ENCODE results near the gene CEP128.

The CEP128 gene

GRCh38 chr14:80867798-80868197, 73.7 kb downstream of the CEP128 start:
- H3K4me3 ChIP-seq (ENCODE audit: low read length): no peak overlapping the region
- H3K9ac ChIP-seq (ENCODE audit: low read length): no peak overlapping the region
- H3K9me3 ChIP-seq (ENCODE audit: control insufficient read depth, low read depth, low read length): no peaks in the 10 kb centered on the region
- no peaks in the 10 kb centered on the region for H3K27me3 ChIP-seq (ENCODE audit: control insufficient read depth, insufficient read depth, low read length)
- no peaks in the 10 kb centered on the region for H3K4me1 ChIP-seq (ENCODE audit: control insufficient read depth, low read depth, low read length)
- no peaks in the 10 kb centered on the region for H3K36me3 ChIP-seq (ENCODE audit: control insufficient read depth, low read depth, low read length)
- no peak overlapping the region for H3K27ac ChIP-seq (ENCODE audit: low read length)

GRCh38 chr14:80867091-80867490, 74.4 kb downstream of the CEP128 start:
- no peaks in the 10 kb centered on the region for H3K27me3 ChIP-seq (ENCODE audit: control insufficient read depth, insufficient read depth, low read length)

DNA sequence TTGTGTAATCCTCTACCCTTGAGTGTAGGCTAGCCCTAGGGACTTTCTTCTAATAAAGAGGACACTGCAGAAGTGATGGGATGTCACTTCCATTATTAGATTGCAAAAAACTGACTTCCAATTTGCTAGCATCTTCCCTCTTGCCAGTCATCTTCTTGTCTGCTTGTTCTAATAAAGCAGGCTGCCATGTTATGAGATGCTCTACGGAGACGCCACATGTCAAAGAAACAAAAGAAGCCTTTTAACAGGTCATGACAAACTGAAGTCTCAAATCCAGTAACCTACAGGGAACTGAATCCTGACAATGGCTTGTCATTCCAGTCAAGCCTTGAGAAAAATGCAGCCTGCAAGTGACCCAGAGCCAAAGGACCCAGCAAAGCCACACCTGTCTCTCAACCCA, 76.0 kb downstream of the CEP128 start:
- no peak overlapping the region for H3K27ac ChIP-seq (ENCODE audit: low read length)

More at GRCh38 chr14:80867091-80867490, 74.4 kb downstream of the CEP128 start:
- H3K4me3 ChIP-seq (ENCODE audit: low read length): no peak overlapping the region
- H3K9me3 ChIP-seq (ENCODE audit: control insufficient read depth, low read depth, low read length): no peaks in the 10 kb centered on the region
- H3K27ac ChIP-seq (ENCODE audit: low read length): no peak overlapping the region
- no peaks in the 10 kb centered on the region for H3K4me1 ChIP-seq (ENCODE audit: control insufficient read depth, low read depth, low read length)
- H3K9ac ChIP-seq (ENCODE audit: low read length): no peak overlapping the region
- no peaks in the 10 kb centered on the region for H3K36me3 ChIP-seq (ENCODE audit: control insufficient read depth, low read depth, low read length)

GRCh38 chr14:80862983-80863382, 78.6 kb downstream of the CEP128 start:
- H3K4me1 ChIP-seq (ENCODE audit: control insufficient read depth, low read depth, low read length): no peaks in the 10 kb centered on the region
- H3K36me3 ChIP-seq (ENCODE audit: control insufficient read depth, low read depth, low read length): no peaks in the 10 kb centered on the region

More for the DNA sequence above, 76.0 kb downstream of the CEP128 start:
- no peaks in the 10 kb centered on the region for H3K36me3 ChIP-seq (ENCODE audit: control insufficient read depth, low read depth, low read length)
- no peaks in the 10 kb centered on the region for H3K9me3 ChIP-seq (ENCODE audit: control insufficient read depth, low read depth, low read length)
- no peaks in the 10 kb centered on the region for H3K27me3 ChIP-seq (ENCODE audit: control insufficient read depth, insufficient read depth, low read length)
- no peak overlapping the region for H3K4me3 ChIP-seq (ENCODE audit: low read length)
- H3K4me1 ChIP-seq (ENCODE audit: control insufficient read depth, low read depth, low read length): no peaks in the 10 kb centered on the region
- H3K9ac ChIP-seq (ENCODE audit: low read length): no peak overlapping the region

GRCh38 chr14:80862541-80862940, 79.0 kb downstream of the CEP128 start:
- Histone ChIP-seq H3K4me1 (ENCODE audit: control insufficient read depth, low read depth, low read length) (no peaks in the 10 kb centered on the region), H3K9ac (ENCODE audit: low read length) (no peak overlapping the region), H3K36me3 (ENCODE audit: control insufficient read depth, low read depth, low read length) (no peaks in the 10 kb centered on the region), H3K27ac (ENCODE audit: low read length) (no peak overlapping the region), H3K27me3 (ENCODE audit: control insufficient read depth, insufficient read depth, low read length) (no peaks in the 10 kb centered on the region), H3K4me3 (ENCODE audit: low read length) (no peak overlapping the region), H3K9me3 (ENCODE audit: control insufficient read depth, low read depth, low read length) (no peaks in the 10 kb centered on the region)

More at GRCh38 chr14:80862983-80863382, 78.6 kb downstream of the CEP128 start:
- no peak overlapping the region for H3K4me3 ChIP-seq (ENCODE audit: low read length)
- H3K9ac ChIP-seq (ENCODE audit: low read length): no peak overlapping the region
- H3K9me3 ChIP-seq (ENCODE audit: control insufficient read depth, low read depth, low read length): no peaks in the 10 kb centered on the region
- H3K27me3 ChIP-seq (ENCODE audit: control insufficient read depth, insufficient read depth, low read length): no peaks in the 10 kb centered on the region
- H3K27ac ChIP-seq (ENCODE audit: low read length): no peak overlapping the region

DNA sequence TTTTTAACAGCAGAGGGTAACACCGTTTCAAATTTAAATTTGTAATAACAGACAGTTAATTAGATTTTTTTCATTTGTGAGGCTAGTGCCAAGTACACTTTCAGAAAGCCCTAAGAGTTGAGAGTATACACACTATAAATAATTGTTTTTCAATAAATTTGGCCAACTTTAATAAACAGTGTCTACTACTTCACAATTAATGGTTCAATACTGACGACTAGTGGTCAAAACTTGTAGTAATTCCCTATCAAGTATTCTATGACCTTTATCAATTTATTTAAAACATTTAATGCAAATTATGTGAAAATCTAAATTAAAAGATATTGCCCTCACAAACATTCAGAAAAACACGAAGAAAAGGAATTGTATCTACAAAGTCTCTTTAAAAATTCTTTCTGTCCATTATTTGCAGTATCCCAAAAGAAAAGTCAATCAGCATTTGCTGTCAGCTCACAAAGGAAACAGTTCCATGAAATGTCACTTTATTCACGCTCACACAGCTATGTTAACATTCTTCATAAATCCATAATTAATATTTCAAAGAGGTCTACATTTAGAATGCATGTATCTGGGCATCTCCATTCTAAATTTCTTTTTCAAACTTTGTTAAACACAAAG, 91.2 kb downstream of the CEP128 start:
- Histone ChIP-seq H3K9ac (ENCODE audit: low read length) (no peak overlapping the region), H3K9me3 (ENCODE audit: control insufficient read depth, low read depth, low read length) (no peaks in the 10 kb centered on the region), H3K4me3 (ENCODE audit: low read length) (no peak overlapping the region), H3K4me1 (ENCODE audit: control insufficient read depth, low read depth, low read length) (no peaks in the 10 kb centered on the region), H3K36me3 (ENCODE audit: control insufficient read depth, low read depth, low read length) (no peaks in the 10 kb centered on the region), H3K27me3 (ENCODE audit: control insufficient read depth, insufficient read depth, low read length) (no peaks in the 10 kb centered on the region), H3K27ac (ENCODE audit: low read length) (no peak overlapping the region)

DNA sequence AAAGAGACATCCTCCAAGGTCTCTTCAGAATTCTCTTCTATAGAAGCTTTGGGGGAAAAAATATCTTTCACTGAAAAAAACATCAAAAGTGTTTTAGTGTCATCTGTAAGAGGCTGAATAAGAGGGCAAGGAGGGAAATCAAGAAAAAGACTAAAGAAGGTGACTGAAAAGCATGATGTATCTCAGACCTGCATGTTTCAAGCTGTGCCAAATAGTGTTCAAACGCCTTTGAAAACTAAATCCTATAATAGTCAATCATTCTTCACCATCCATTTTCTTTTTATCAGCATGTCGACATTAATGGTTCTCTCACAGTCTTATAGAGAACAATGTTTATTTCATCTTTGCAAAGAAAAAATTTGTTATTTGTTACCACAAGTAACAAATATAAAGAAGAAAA, 94.5 kb downstream of the CEP128 start:
- H3K27me3 ChIP-seq (ENCODE audit: control insufficient read depth, insufficient read depth, low read length): no peaks in the 10 kb centered on the region
- H3K9ac ChIP-seq (ENCODE audit: low read length): no peak overlapping the region
- H3K4me1 ChIP-seq (ENCODE audit: control insufficient read depth, low read depth, low read length): peaks cover 3% of the 10 kb centered on the region
- H3K9me3 ChIP-seq (ENCODE audit: control insufficient read depth, low read depth, low read length): no peaks in the 10 kb centered on the region
- no peak overlapping the region for H3K27ac ChIP-seq (ENCODE audit: low read length)
- H3K36me3 ChIP-seq (ENCODE audit: control insufficient read depth, low read depth, low read length): no peaks in the 10 kb centered on the region
- H3K4me3 ChIP-seq (ENCODE audit: low read length): no peak overlapping the region

DNA sequence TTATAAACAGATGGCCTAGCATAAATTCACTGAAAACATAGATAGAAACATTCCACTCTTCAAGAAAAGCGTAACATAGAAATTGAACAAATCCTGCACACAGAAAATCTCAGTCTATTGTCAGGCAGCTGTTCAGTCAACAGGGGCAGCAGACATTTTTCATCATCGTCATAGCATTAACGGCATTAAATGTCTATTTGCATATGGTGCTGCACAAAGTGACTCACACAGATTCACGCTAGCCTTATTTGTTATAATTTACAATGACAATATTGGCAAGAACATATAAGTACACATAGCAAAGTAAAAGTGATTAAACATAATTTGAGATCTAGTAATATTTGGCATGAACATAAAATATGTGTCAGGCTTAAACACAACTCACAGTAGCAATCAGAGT, 95.7 kb downstream of the CEP128 start:
- H3K36me3 ChIP-seq (ENCODE audit: control insufficient read depth, low read depth, low read length): no peaks in the 10 kb centered on the region
- no peak overlapping the region for H3K4me3 ChIP-seq (ENCODE audit: low read length)
- no peaks in the 10 kb centered on the region for H3K27me3 ChIP-seq (ENCODE audit: control insufficient read depth, insufficient read depth, low read length)
- peaks cover 3% of the 10 kb centered on the region for H3K4me1 ChIP-seq (ENCODE audit: control insufficient read depth, low read depth, low read length)
- H3K9ac ChIP-seq (ENCODE audit: low read length): no peak overlapping the region
- H3K27ac ChIP-seq (ENCODE audit: low read length): no peak overlapping the region
- no peaks in the 10 kb centered on the region for H3K9me3 ChIP-seq (ENCODE audit: control insufficient read depth, low read depth, low read length)

DNA sequence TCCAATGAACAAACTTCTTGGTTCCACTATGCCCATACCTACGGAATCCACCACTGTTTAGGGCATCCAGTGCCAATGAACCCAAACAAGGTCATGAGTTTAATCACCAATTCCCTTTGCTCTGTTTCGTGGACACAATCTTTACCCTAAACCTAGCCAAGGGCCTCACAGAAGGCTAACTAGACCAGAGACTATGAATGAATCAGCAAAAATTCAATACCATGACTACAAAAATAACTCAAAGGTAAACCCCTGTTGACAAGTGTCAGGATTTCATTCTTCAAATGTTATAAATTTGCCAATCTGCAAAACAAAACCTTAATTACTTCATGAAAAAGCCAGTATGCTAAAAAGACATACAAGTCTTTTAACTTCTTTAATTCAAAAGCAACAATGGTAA, 96.7 kb downstream of the CEP128 start:
- H3K9ac ChIP-seq (ENCODE audit: low read length): no peak overlapping the region
- H3K9me3 ChIP-seq (ENCODE audit: control insufficient read depth, low read depth, low read length): no peaks in the 10 kb centered on the region
- H3K36me3 ChIP-seq (ENCODE audit: control insufficient read depth, low read depth, low read length): no peaks in the 10 kb centered on the region
- no peak overlapping the region for H3K4me3 ChIP-seq (ENCODE audit: low read length)
- no peak overlapping the region for H3K27ac ChIP-seq (ENCODE audit: low read length)
- H3K4me1 ChIP-seq (ENCODE audit: control insufficient read depth, low read depth, low read length): peaks cover 3% of the 10 kb centered on the region
- H3K27me3 ChIP-seq (ENCODE audit: control insufficient read depth, insufficient read depth, low read length): no peaks in the 10 kb centered on the region

DNA sequence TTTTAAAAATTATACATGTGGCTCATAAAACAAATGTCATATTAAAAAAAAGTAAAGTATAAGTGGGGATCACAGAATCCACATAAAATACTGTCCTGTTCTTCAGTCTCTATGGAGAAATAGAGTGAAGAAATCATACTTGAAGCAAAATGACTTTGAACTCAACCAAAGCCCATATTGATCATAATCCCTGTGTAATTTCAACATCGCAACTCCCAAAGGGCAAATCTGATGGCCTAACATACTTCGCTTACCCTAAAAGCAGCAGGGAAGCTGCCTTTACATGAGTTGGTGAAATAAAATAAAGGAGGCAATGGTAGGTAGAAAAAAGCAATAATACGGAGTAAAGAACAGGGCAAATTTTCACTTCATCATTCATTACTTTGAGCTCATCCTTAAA, 101.8 kb downstream of the CEP128 start:
- Histone ChIP-seq H3K9me3 (ENCODE audit: control insufficient read depth, low read depth, low read length) (no peaks in the 10 kb centered on the region), H3K4me1 (ENCODE audit: control insufficient read depth, low read depth, low read length) (no peaks in the 10 kb centered on the region), H3K27ac (ENCODE audit: low read length) (no peak overlapping the region), H3K36me3 (ENCODE audit: control insufficient read depth, low read depth, low read length) (no peaks in the 10 kb centered on the region), H3K4me3 (ENCODE audit: low read length) (no peak overlapping the region), H3K9ac (ENCODE audit: low read length) (no peak overlapping the region), H3K27me3 (ENCODE audit: control insufficient read depth, insufficient read depth, low read length) (no peaks in the 10 kb centered on the region)

GRCh38 chr14:80809663-80810062, 131.9 kb downstream of the CEP128 start:
- no peaks in the 10 kb centered on the region for H3K9me3 ChIP-seq (ENCODE audit: control insufficient read depth, low read depth, low read length)
- H3K9ac ChIP-seq (ENCODE audit: low read length): no peak overlapping the region
- H3K4me3 ChIP-seq (ENCODE audit: low read length): no peak overlapping the region
- no peak overlapping the region for H3K27ac ChIP-seq (ENCODE audit: low read length)
- H3K36me3 ChIP-seq (ENCODE audit: control insufficient read depth, low read depth, low read length): no peaks in the 10 kb centered on the region
- H3K27me3 ChIP-seq (ENCODE audit: control insufficient read depth, insufficient read depth, low read length): no peaks in the 10 kb centered on the region
- no peaks in the 10 kb centered on the region for H3K4me1 ChIP-seq (ENCODE audit: control insufficient read depth, low read depth, low read length)

- Histone ChIP-seq H3K27me3 (ENCODE audit: control insufficient read depth, insufficient read depth, low read length) (no peaks in the 10 kb centered on the region), H3K36me3 (ENCODE audit: control insufficient read depth, low read depth, low read length) (no peaks in the 10 kb centered on the region), H3K4me1 (ENCODE audit: control insufficient read depth, low read depth, low read length) (no peaks in the 10 kb centered on the region), H3K27ac (ENCODE audit: low read length) (no peak overlapping the region), H3K9ac (ENCODE audit: low read length) (no peak overlapping the region), H3K4me3 (ENCODE audit: low read length) (no peak overlapping the region), H3K9me3 (ENCODE audit: control insufficient read depth, low read depth, low read length) (no peaks in the 10 kb centered on the region)
These were observed 136.4 kb downstream of the CEP128 start for GRCh38 chr14:80805136-80805535.

All from iPS-18a (cell line).